Activated B cell treated with CpG ODN at 0.5 μM for 24 hours (primary cell): Measurements from ENCODE around the gene SLC35D2. TPM values are rescaled to one million over a fixed set of nuclear protein-coding genes. Genes with fewer than 3 reads are reported as not detected.

ENCODE experiments used
- ATAC-seq: fragments of 200-7000 bp; cut with Tn5 transposase; one replicate; pipeline ENCODE4 v1.10.0; 2021; ENCODE audit warnings: low read depth, mild to moderate bottlenecking, moderate library complexity
- CTCF ChIA-PET: fragments of 350-600 bp; sonication (Branson Sonifier 250); formaldehyde crosslinking; loops from one replicate; lab custom pipeline; 2021; ENCODE audit warnings: antibody characterized with exemption; lab: Charles Lee
- POLR2A ChIA-PET: fragments of 350-600 bp; sonication (Branson Sonifier 250); formaldehyde crosslinking; loops from one replicate; lab custom pipeline; 2021; ENCODE audit warnings: antibody characterized with exemption; lab: Charles Lee
- DNase-seq: peaks from one replicate; pipeline ENCODE4 v3.0.0; 2022
- H3K27ac Mint-ChIP-seq: one replicate; pipeline ENCODE4 v1.8.0; 2020; ENCODE audit warnings: mixed read lengths
- H3K27me3 Mint-ChIP-seq: one replicate; pipeline ENCODE4 v1.8.0; 2021; ENCODE audit warnings: mixed read lengths
- H3K36me3 Mint-ChIP-seq: one replicate; pipeline ENCODE4 v1.8.0; 2021; ENCODE audit warnings: low read depth, mixed read lengths
- H3K4me1 Mint-ChIP-seq: one replicate; pipeline ENCODE4 v1.8.0; 2021; ENCODE audit warnings: mixed read lengths
- H3K4me3 Mint-ChIP-seq: one replicate; pipeline ENCODE4 v1.8.0; 2020; ENCODE audit warnings: mild to moderate bottlenecking, mixed read lengths
- H3K9me3 Mint-ChIP-seq: one replicate; pipeline ENCODE4 v1.8.0; 2020; ENCODE audit warnings: mixed read lengths
- intact Hi-C: fragments of 100-400 bp; cut with micrococcal nuclease; formaldehyde crosslinking; loops from one replicate; pipeline ENCODE4 v1.15.1; 2024
- total RNA-seq: library from RNA; stranded (reverse); gene quantifications from 2 replicates; pipeline ENCODE4 v1.2.3, GENCODE V29; 2022
- TF ChIP-seq, protein P1 (sequence below): fragments of 200-600 bp; IDR thresholded peaks from one replicate; pipeline ENCODE4 v1.8.0; 2022; ENCODE audit warnings: antibody characterized with exemption, mild to moderate bottlenecking

Gene SLC35D2
- total RNA-seq, 1 donor from 2014 or later, result 10.9 TPM

DNA sequence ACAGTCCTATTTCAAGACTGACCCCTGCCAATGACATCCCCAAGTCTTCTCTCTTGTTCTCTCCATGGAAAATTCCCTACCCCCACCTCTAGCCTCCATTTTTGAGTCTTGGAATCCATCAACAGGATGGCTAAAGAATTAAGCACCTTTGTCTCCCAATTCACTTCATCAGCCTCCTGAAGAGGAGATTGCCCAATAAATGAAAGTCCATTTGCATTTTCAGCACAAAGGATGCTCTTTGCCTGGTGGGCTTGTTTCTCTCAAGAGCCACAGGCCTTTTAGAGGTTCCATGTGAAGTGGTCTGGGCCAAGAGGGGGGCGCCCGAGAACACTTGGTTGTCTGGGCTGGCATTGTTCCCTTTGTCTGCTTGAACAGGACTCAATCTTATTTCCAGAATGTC, 94.1 kb downstream of the SLC35D2 start:
- H3K27ac Mint-ChIP-seq, result no peak overlapping the region
- TF ChIP-seq, protein P1, sequence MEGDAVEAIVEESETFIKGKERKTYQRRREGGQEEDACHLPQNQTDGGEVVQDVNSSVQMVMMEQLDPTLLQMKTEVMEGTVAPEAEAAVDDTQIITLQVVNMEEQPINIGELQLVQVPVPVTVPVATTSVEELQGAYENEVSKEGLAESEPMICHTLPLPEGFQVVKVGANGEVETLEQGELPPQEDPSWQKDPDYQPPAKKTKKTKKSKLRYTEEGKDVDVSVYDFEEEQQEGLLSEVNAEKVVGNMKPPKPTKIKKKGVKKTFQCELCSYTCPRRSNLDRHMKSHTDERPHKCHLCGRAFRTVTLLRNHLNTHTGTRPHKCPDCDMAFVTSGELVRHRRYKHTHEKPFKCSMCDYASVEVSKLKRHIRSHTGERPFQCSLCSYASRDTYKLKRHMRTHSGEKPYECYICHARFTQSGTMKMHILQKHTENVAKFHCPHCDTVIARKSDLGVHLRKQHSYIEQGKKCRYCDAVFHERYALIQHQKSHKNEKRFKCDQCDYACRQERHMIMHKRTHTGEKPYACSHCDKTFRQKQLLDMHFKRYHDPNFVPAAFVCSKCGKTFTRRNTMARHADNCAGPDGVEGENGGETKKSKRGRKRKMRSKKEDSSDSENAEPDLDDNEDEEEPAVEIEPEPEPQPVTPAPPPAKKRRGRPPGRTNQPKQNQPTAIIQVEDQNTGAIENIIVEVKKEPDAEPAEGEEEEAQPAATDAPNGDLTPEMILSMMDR, result no peak
- POLR2A ChIA-PET, result no interaction called here
- no peaks in the 10 kb centered on the region for H3K4me1 Mint-ChIP-seq
- DNase-seq (no peak), ATAC-seq (no peak)
- intact Hi-C loops, result no loop called here
- no peaks in the 10 kb centered on the region for H3K36me3 Mint-ChIP-seq
- H3K27me3 Mint-ChIP-seq, result peaks cover 8% of the 10 kb centered on the region
- no peak overlapping the region for H3K4me3 Mint-ChIP-seq
- no peaks in the 10 kb centered on the region for H3K9me3 Mint-ChIP-seq
- CTCF ChIA-PET, result no interaction called here

DNA sequence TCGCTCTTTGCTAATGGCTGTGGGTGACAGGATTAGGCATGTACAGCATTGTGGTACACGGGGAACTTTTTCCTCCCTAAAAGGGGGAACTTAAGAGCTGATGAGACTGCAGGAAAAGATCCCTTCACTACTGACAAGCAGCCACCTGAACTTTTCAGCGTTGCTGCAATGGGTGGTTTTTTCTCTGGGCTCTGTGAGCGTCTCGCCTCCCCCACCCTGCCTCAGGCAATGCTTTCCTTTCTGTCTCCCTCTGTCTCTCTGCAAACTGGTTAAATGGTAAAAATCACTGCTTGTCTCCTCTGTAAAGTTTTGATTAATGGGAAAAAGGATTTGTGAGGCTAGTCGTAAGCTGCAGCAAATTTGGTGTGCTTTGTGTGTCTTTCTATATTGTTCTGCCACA, 101.9 kb downstream of the SLC35D2 start:
- H3K36me3 Mint-ChIP-seq, result no peaks in the 10 kb centered on the region
- TF ChIP-seq, protein P1, result no peak
- intact Hi-C loops, result no loop called here
- no peak overlapping the region for H3K4me3 Mint-ChIP-seq
- H3K27me3 Mint-ChIP-seq, result peaks cover 5% of the 10 kb centered on the region
- ChIA-PET POLR2A (no interaction called here), CTCF (no interaction called here)
- no peak overlapping the region for H3K27ac Mint-ChIP-seq
- DNase-seq, result no peak
- no peaks in the 10 kb centered on the region for H3K4me1 Mint-ChIP-seq
- no peak for ATAC-seq
- peaks cover 3% of the 10 kb centered on the region for H3K9me3 Mint-ChIP-seq

DNA sequence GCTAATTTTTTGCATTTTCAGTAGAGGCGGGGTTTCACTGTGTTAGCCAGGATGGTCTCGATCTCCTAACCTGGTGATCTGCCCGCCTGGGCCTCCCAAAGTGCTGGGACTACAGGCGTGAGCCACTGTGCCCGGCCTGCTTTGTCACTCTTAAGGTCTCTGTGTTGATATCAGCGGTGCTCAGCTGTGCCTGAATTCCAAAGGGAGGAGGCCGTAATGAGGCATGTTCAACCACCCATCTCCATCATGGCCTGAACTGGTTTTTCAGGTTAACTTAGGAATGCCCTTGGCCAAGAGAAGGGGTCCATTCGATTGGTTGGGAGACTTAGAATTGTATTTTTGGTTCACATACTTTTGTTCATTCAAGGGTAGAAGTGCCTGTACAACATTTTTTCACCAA, 103.6 kb downstream of the SLC35D2 start:
- Mint-ChIP-seq H3K4me1 (no peaks in the 10 kb centered on the region), H3K9me3 (peaks cover 8% of the 10 kb centered on the region), H3K36me3 (no peaks in the 10 kb centered on the region), H3K27me3 (peaks cover 1% of the 10 kb centered on the region), H3K27ac (no peak overlapping the region), H3K4me3 (no peak overlapping the region)
- ChIA-PET CTCF (no interaction called here), POLR2A (no interaction called here)
- DNase-seq (no peak), ATAC-seq (no peak)
- intact Hi-C loops, result no loop called here
- TF ChIP-seq, protein P1, result no peak

DNA sequence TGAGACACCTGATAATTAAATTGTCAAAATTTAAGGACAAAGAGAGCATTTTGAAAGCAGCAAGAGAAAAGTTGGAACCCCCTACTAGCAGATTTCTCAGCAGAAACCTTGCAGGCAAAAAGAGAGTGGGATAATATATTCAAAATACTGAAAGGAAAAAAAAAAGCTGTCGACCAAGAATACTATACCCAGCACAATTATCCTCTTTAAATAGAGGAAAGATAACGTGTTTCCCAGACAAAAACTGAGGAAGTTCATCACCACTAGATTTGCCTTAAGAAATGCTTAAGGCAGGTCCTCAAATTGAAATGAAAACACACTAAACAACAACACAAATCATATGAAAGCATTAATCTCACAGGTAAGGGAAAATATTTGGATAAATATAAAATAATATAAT, 108.6 kb downstream of the SLC35D2 start:
- no peaks in the 10 kb centered on the region for H3K4me1 Mint-ChIP-seq
- no peak for ATAC-seq

More for the DNA sequence above, 108.6 kb downstream of the SLC35D2 start:
- intact Hi-C loops, result no loop called here
- Mint-ChIP-seq H3K4me3 (no peak overlapping the region), H3K27ac (no peak overlapping the region), H3K27me3 (peaks cover 4% of the 10 kb centered on the region), H3K9me3 (peaks cover 18% of the 10 kb centered on the region), H3K36me3 (no peaks in the 10 kb centered on the region)
- ChIA-PET CTCF (no interaction called here), POLR2A (no interaction called here)
- DNase-seq, result no peak
- TF ChIP-seq, protein P1, result no peak

Other genes starting within 250 kb of the SLC35D2 start
- gene HSD17B3, start 81.5 kb downstream of the SLC35D2 start, total RNA-seq, result not detected in 2 replicates
- gene ZNF367, start 34.7 kb upstream of the SLC35D2 start, total RNA-seq, result 4.0 and 4.3 TPM in 2 replicates
- 8.1 TPM in 2 replicates for gene HABP4, start 66.5 kb upstream of the SLC35D2 start, total RNA-seq
- gene CDC14B, start 236.1 kb upstream of the SLC35D2 start, total RNA-seq, result 1.3 and 2.5 TPM in 2 replicates